Cardiac fibroblast (primary cell): ENCODE data around the gene TLR10.

Source experiments
- DNase-seq, 2 donors: peaks; one replicate each; pipeline versions ENCODE4 v3.0.0 to v3.0.0-alpha.2; 2010; ENCODE audit warnings: low read depth in 2 of 2
- H3K4me3 ChIP-seq, 2 donors: replicated peaks in 1 of 2; 1 replicate in 1 of 2; 2 replicates in 1 of 2; pipeline ENCODE4 v1.5.1; 2011; ENCODE audit warnings: low read depth in 2 of 2, low read length in 2 of 2, mild to moderate bottlenecking in 2 of 2, moderate library complexity in 1 of 2
- TF ChIP-seq, protein P1 (sequence below): IDR thresholded peaks from one replicate; pipeline ENCODE4 v1.5.1; 2011; ENCODE audit warnings: low read depth, mild to moderate bottlenecking, low read length, inconsistent platforms

TLR10 gene

DNA sequence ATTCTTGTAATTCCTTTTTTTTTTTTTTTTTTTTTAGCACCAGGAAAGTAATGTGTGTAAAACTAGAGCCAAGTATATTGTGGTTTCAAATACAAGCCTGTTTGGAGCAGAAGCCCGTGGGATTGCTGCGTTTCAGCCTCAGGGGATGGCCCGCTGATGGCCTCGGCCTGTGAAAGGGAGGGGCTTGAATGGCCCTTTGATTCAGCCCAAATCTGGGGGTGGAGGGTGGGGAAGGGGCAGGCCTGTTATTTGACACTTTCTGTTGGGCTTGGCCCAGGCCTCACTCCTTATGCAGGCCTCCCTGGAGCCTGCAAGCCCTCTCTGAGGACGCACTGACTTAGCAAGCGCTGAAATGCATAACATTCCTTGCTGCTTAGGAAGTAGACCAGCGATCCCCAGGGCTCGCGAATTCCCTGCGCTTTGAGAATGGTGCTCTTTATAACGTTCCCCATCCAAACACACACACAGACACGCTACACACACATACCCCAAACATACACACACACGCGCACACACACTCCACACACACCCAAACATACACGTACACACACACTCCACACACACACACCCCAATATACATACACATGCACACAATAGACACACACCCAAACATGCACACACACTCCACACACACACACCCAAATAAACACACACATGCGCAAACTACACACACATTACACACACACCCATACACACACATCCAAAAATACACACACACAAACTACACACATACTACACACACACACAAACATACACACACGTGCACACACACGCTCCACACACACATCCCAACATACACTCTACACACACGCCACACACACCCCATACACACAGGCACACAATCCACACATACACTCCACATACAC lies 29.6 kb downstream of the TLR10 start:
- TF ChIP-seq, protein P1, sequence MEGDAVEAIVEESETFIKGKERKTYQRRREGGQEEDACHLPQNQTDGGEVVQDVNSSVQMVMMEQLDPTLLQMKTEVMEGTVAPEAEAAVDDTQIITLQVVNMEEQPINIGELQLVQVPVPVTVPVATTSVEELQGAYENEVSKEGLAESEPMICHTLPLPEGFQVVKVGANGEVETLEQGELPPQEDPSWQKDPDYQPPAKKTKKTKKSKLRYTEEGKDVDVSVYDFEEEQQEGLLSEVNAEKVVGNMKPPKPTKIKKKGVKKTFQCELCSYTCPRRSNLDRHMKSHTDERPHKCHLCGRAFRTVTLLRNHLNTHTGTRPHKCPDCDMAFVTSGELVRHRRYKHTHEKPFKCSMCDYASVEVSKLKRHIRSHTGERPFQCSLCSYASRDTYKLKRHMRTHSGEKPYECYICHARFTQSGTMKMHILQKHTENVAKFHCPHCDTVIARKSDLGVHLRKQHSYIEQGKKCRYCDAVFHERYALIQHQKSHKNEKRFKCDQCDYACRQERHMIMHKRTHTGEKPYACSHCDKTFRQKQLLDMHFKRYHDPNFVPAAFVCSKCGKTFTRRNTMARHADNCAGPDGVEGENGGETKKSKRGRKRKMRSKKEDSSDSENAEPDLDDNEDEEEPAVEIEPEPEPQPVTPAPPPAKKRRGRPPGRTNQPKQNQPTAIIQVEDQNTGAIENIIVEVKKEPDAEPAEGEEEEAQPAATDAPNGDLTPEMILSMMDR, result no peak
- peak overlapping the region in 1 of 2 donors; percentile 4 for H3K4me3 ChIP-seq
- DNase-seq, result peak; percentile 97 to 99

DNA sequence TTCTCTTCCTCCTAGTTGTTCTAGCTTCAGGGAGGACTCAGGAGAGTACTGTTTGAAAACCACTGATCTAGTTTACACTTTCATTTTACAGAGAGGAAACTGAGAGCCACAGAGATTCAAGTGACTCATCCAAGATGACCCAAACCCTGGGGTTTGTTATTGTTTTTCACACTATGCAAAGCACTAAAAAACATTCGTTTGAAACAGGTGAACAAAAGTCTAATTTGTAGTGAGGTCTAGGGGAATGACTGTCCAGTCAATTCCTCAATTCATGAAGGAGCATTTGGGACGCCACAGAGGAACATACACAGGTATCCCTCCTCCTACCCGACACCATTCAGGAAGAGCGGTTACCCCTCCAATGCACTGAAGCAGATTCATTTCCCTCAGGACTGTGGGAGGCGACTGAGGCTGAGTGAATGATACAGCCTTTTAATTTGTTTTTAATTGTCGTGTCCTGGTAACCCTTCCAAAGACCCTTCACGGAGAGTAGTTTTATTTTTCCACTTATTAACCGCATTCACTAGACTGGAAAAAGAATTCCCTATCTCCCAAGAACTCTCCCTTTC lies 30.3 kb downstream of the TLR10 start:
- TF ChIP-seq, protein P1, result no peak
- H3K4me3 ChIP-seq, result no peak overlapping the region
- DNase-seq, result peak; percentile 25 to 62

DNA sequence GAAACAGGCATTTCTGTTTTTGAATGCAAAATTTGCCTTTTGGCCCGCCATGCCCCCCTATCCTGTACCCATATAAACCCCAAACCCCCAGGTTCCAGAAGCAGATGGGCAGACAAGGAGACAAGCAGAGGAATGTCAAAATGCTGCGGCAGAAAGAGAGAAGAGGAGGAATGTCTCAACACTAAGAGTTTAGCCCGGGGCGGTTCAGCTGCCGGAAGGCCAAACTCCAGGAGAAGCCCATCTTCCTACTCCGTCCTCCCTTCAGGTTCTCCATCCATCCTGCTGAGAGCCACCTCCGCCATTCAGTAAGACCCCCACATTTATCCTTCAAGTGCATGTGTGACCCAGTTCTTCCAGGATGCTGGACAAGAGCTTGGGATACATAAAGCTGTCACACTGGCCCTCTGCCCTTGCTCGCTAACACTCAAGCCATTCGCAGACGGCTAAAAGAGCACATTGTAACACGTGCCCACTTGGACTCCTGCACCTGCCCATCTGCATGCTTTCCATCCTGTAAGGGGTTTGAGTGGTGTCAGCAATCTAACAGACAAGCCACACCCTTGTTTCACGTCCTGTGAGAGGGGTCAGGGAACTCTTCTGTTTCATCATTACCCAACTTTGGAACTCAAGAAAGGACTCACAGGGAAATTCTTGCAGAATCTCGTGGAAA lies 31.3 kb downstream of the TLR10 start:
- no peak overlapping the region for H3K4me3 ChIP-seq
- TF ChIP-seq, protein P1, result no peak
- DNase-seq, result no peak

DNA sequence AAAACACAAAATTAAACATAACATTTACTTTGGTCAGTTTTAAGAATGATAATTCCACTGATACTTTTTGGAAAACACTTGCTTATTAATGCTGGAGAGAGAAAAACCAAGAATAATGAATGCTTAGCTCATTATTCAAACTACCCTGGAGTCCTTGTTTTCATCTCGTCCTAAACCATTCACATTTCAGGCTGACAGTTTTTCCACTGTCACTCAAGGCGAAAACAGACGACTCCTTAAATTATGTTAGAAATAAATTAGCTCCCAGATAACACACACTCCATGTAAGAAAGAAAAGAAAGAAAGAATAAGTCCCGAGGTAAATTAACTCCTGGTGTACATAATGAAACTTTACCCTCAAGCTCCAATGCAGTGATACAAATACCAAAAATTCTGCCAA lies 33.5 kb downstream of the TLR10 start:
- TF ChIP-seq, protein P1, result no peak
- no peak for DNase-seq
- H3K4me3 ChIP-seq, result no peak overlapping the region

DNA sequence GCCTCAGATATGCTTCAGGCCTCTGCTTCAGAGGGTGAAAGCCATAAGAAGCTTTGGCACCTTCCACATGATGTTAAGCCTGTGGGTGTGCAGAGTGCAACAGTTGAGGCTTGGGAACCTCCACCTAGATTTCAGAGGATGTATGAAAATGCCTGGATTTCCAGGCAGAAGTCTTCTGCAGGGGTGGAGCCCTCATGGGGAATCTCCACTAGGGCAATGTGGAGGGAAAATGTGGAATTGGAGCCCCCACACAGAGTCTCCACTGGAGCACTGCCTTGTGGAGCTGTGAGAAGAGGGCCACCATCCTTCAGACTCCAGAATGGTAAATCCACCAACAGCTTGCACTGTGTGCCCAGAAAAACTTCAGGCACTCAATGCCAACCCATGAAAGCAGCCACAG lies 35.2 kb downstream of the TLR10 start:
- no peak for DNase-seq
- no peak overlapping the region for H3K4me3 ChIP-seq
- TF ChIP-seq, protein P1, result no peak

DNA sequence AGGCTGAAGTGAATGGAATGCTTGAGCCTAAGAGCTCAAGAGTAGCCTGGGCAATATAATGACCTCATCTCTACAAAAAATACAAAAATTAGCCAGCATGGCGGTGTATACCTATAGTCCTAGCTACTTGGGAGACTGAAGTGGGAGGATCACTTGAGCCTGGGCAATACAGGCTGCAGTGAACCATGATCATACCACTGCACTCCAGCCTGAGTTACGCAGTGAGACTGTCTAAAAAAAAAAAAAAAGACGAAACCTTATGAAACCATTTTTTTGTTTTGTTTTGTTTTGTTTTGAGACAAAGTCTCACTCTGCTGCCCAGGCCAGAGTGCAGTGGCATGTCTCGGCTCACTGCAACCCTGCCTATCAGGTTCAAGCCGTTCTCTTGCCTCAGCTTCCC lies 36.9 kb downstream of the TLR10 start:
- no peak for DNase-seq
- H3K4me3 ChIP-seq, result no peak overlapping the region
- TF ChIP-seq, protein P1, result no peak
